ENCODE measurements around the gene CYP2A7.

DNA sequence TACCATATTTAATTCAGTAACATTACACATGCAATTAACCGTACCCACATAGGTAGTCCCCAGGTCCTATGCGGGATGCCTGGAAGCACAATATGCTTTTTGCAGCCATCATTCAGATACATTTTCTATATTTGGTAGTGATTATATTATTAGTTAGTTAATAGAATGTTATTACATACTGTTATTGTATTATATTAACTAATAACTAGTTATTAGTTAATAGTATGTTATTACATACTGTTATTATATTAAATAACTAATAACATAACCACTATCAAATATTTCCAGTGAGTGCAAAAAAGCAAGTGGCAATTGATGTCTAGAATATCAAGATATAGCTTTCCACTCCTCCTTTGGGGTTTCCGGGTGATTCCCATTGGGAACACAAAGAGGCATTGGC, 45.5 kb upstream of the CYP2A7 start:
- TF ChIP-seq EZH2 (IDR thresholded peaks at IDR 0.05; ENCODE audit: borderline replicate concordance, insufficient read depth, low read length, poor library complexity, severe bottlenecking): no peak
- no peak for TF ChIP-seq MXI1 (conservative IDR thresholded peaks at IDR 0.05; ENCODE audit: poor library complexity, severe bottlenecking)
- no peak for TF ChIP-seq CTCF (IDR thresholded peaks at IDR 0.05; ENCODE audit: poor library complexity, severe bottlenecking)
- TF ChIP-seq SMC3 (conservative IDR thresholded peaks at IDR 0.05; ENCODE audit: poor library complexity): no peak

Data from neural cell (in vitro differentiated cells).